SU-DHL-6 (cell line): ENCODE measurements around the gene CEACAM21.
A peak's percentile ranks its signal among the peaks of the same experiment; 100 is the strongest.

Experiments
- H2AFZ ChIP-seq: fragments of 200-600 bp; sonication (generic); 2 replicates; pipeline ENCODE4 v1.6.1; 2014; ENCODE audit warnings: low read depth, mild to moderate bottlenecking, moderate library complexity, mixed read lengths, antibody characterized with exemption, low read length; ENCODE audit not compliant: severe bottlenecking
- H3F3A ChIP-seq: fragments of 200-600 bp; shearing (Covaris generic); 2 replicates; pipeline ENCODE4 v1.6.0; 2016; ENCODE audit warnings: antibody characterized with exemption, mild to moderate bottlenecking; ENCODE audit not compliant: insufficient read depth
- H3K27ac ChIP-seq: fragments of 200-600 bp; sonication (generic); 2 replicates; pipeline ENCODE4 v1.5.1; 2016; ENCODE audit warnings: low read depth, mild to moderate bottlenecking, low read length, moderate library complexity, mixed read lengths
- H3K27me3 ChIP-seq: fragments of 200-600 bp; sonication (generic), shearing (Covaris generic); 2 replicates; pipeline ENCODE4 v1.6.0; 2014; ENCODE audit warnings: mild to moderate bottlenecking, low read length
- H3K36me3 ChIP-seq: fragments of 200-600 bp; sonication (generic); 2 replicates; pipeline ENCODE4 v1.6.1; 2014; ENCODE audit warnings: mild to moderate bottlenecking, low read length, mixed read lengths
- H3K4me2 ChIP-seq: fragments of 300-600, 200-600 bp; shearing (Covaris generic), sonication (generic); 2 replicates; pipeline ENCODE4 v1.6.0; 2014; ENCODE audit warnings: low read length, low read depth, mild to moderate bottlenecking; ENCODE audit not compliant: poor library complexity, severe bottlenecking
- H3K4me3 ChIP-seq: fragments of 200-600 bp; sonication (generic); 2 replicates; pipeline ENCODE4 v1.5.1; 2014; ENCODE audit warnings: antibody characterized with exemption, low read length, mild to moderate bottlenecking, mixed read lengths; ENCODE audit not compliant: insufficient read depth, poor library complexity, severe bottlenecking
- H3K79me2 ChIP-seq: fragments of 200-600 bp; sonication (generic); 2 replicates; pipeline ENCODE4 v1.6.1; 2014; ENCODE audit warnings: mild to moderate bottlenecking, low read length, moderate library complexity; ENCODE audit not compliant: insufficient read depth
- H3K9ac ChIP-seq: fragments of 200-600 bp; sonication (generic); 2 replicates; pipeline ENCODE4 v1.7.0; 2014; ENCODE audit warnings: mild to moderate bottlenecking, low read length
- H3K9me2 ChIP-seq: fragments of 200-600 bp; sonication (generic); replicated peaks from 2 replicates; pipeline ENCODE4 v1.6.1; 2014; ENCODE audit warnings: low read length; ENCODE audit not compliant: insufficient read depth
- H3K9me3 ChIP-seq: fragments of 200-600 bp; sonication (generic); 2 replicates; pipeline ENCODE4 v1.6.1; 2014; ENCODE audit warnings: low read length, mixed read lengths; ENCODE audit not compliant: insufficient read depth
- H4K20me1 ChIP-seq: fragments of 200-600 bp; sonication (generic); 2 replicates; pipeline ENCODE4 v1.6.1; 2014; ENCODE audit warnings: low read depth, mild to moderate bottlenecking, antibody characterized with exemption, low read length, moderate library complexity, mixed read lengths
- EZH2phosphoT487 ChIP-seq: fragments of 200-600 bp; sonication (generic), shearing (Covaris generic); conservative IDR thresholded peaks from 2 replicates; pipeline ENCODE4 v1.6.1; 2018; ENCODE audit warnings: mild to moderate bottlenecking, antibody characterized with exemption, low read length, moderate library complexity, mixed read lengths
- TF ChIP-seq, protein P1 (sequence below): fragments of 200-600 bp; sonication (generic); IDR thresholded peaks from one replicate; pipeline ENCODE4 v1.5.1; 2017; ENCODE audit warnings: antibody characterized with exemption, mild to moderate bottlenecking, low read length, moderate library complexity; ENCODE audit not compliant: insufficient read depth, poor library complexity, severe bottlenecking

Gene CEACAM21

DNA sequence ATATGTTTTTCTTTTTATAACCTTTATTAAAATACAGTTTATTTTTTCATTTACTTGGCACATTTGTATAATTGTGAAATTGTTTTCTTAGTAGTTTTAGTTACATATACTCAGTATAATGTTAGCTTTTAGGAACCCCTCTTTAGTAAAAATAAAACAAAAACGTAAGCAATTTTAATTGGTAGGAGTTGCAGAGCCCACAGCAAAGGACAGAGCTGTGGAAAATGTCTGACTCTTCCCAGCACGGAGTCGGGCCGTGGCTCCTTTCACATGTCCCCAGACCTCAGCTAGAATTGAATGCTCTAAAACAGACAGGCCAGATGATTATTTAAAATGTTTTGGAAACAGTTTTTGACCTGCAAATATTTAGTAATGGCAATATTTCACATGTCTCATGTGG, 27.9 kb upstream of the CEACAM21 start:
- Histone ChIP-seq H3K27me3 (no peaks in the 10 kb centered on the region), H3K4me3 (no peak overlapping the region), H3K4me2 (no peak overlapping the region), H3K9ac (no peak overlapping the region), H3K36me3 (no peaks in the 10 kb centered on the region; the same call in 1 of the 2 replicates), H3K9me3 (no peaks in the 10 kb centered on the region), H3K27ac (no peak overlapping the region), H4K20me1 (no peaks in the 10 kb centered on the region), H3K9me2 (no peaks in the 10 kb centered on the region), H2AFZ (no peak overlapping the region), H3F3A (peaks cover 40% of the 10 kb centered on the region), H3K79me2 (peaks cover 22% of the 10 kb centered on the region; the same call in 1 of the 2 replicates)
- TF ChIP-seq, protein P1, sequence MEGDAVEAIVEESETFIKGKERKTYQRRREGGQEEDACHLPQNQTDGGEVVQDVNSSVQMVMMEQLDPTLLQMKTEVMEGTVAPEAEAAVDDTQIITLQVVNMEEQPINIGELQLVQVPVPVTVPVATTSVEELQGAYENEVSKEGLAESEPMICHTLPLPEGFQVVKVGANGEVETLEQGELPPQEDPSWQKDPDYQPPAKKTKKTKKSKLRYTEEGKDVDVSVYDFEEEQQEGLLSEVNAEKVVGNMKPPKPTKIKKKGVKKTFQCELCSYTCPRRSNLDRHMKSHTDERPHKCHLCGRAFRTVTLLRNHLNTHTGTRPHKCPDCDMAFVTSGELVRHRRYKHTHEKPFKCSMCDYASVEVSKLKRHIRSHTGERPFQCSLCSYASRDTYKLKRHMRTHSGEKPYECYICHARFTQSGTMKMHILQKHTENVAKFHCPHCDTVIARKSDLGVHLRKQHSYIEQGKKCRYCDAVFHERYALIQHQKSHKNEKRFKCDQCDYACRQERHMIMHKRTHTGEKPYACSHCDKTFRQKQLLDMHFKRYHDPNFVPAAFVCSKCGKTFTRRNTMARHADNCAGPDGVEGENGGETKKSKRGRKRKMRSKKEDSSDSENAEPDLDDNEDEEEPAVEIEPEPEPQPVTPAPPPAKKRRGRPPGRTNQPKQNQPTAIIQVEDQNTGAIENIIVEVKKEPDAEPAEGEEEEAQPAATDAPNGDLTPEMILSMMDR = no peak
- no peak for TF ChIP-seq EZH2phosphoT487

DNA sequence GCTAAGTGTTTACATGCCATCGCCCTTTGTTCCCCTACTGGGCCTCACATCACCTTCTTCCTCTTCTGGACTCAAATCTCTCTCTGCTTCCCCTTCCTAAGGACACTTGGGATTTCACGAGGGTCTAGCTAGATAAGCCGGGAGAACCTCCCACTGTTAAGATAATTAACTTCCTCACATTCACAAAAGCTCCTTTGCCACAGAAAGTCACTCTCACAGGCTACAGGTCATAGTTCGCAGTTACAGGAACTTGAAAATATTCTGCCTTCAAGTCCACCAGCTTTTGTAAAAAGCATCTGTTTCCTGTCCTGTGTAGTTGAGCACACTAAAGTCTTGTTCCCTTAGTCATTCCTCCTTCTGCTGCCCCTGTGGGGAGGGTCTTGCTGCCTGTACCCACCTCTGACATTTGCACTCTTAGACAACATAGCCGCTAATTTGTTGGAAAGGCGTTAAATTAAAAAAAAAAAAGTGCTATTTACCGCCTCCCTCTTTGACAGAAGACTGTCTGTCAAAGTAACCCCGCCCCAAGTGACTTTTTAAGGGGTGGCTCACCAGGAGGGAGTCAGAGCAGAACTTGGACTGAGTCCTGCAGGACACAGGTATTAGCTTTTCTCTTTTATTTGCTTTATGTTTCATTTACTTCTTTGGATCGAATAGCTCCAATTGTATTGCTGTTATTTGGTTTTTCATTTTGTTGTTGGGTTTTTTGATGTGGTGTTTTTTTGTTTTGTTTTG, 26.8 kb upstream of the CEACAM21 start:
- Histone ChIP-seq H3K27me3 (no peaks in the 10 kb centered on the region), H3K4me3 (peak overlapping the region; percentile 68), H3K36me3 (peaks cover 10% of the 10 kb centered on the region), H3K9ac (peak overlapping the region; percentile 65), H3K27ac (peak overlapping the region; percentile 97), H3K9me3 (peaks cover 8% of the 10 kb centered on the region; the same call in 1 of the 2 replicates), H2AFZ (peak overlapping the region; percentile 10), H3F3A (peaks cover 36% of the 10 kb centered on the region), H3K4me2 (peak overlapping the region; percentile 83), H4K20me1 (no peaks in the 10 kb centered on the region), H3K9me2 (no peaks in the 10 kb centered on the region), H3K79me2 (peaks cover 26% of the 10 kb centered on the region; the same call in 1 of the 2 replicates)
- no peak for TF ChIP-seq EZH2phosphoT487
- TF ChIP-seq, protein P1 = no peak

DNA sequence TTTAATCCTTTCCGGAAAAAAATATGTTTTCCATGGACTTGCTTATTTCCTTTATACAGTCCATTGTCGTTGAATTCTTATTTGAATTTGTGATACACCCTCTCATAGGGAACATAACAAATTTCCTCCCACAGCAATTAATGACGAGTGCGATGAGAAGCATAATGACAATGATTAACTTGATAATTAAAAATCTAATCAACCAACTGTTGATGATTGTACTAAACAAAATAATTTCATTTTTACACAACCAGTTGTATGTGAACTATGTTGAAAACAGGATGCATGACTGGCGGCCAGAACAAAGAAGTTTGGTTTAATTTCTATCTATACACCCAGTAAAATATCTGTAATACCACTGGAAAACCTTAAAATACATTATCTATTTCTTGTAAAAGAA, 26.1 kb upstream of the CEACAM21 start:
- no peaks in the 10 kb centered on the region for H4K20me1 ChIP-seq
- no peak overlapping the region for H2AFZ ChIP-seq
- H3K9me3 ChIP-seq = peaks cover 10% of the 10 kb centered on the region; the same call in 1 of the 2 replicates
- peaks cover 17% of the 10 kb centered on the region for H3K36me3 ChIP-seq
- H3K4me3 ChIP-seq = peak overlapping the region; percentile 68
- peak overlapping the region; percentile 83 for H3K4me2 ChIP-seq
- peaks cover 36% of the 10 kb centered on the region for H3F3A ChIP-seq
- H3K9me2 ChIP-seq = no peaks in the 10 kb centered on the region
- peak overlapping the region; percentile 65 for H3K9ac ChIP-seq
- H3K27ac ChIP-seq = peak overlapping the region; percentile 97
- H3K27me3 ChIP-seq = no peaks in the 10 kb centered on the region
- TF ChIP-seq, protein P1 = no peak
- TF ChIP-seq EZH2phosphoT487 = no peak
- peaks cover 26% of the 10 kb centered on the region; the same call in 1 of the 2 replicates for H3K79me2 ChIP-seq
